GM21737 (cell line): Measurements from ENCODE around the gene UBXN11.

Source experiments
- ATAC-seq: cut with Tn5 transposase; IDR thresholded peaks from one replicate; pipeline ENCODE4 v1.9.1; 2021; ENCODE audit warnings: mild to moderate bottlenecking, moderate library complexity; ENCODE audit not compliant: unreplicated experiment

The UBXN11 gene

GRCh38 chr1:26274801-26275425, 31.5 kb downstream of the UBXN11 start:
- ATAC-seq = no peak

GRCh38 chr1:26269198-26269550, 37.3 kb downstream of the UBXN11 start:
- no peak for ATAC-seq

GRCh38 chr1:26268290-26269197, 37.9 kb downstream of the UBXN11 start:
- ATAC-seq = no peak

GRCh38 chr1:26265405-26265804, 41.0 kb downstream of the UBXN11 start:
- no peak for ATAC-seq

- no peak for ATAC-seq
Observed at GRCh38 chr1:26263212-26263611, 43.2 kb downstream of the UBXN11 start.

- ATAC-seq = no peak
Observed at GRCh38 chr1:26259578-26259977, 46.9 kb downstream of the UBXN11 start.

- no peak for ATAC-seq
Observed at GRCh38 chr1:26259005-26259404, 47.4 kb downstream of the UBXN11 start.

- no peak for ATAC-seq
Observed at GRCh38 chr1:26257222-26257621, 49.2 kb downstream of the UBXN11 start.

GRCh38 chr1:26254404-26254803, 52.0 kb downstream of the UBXN11 start:
- no peak for ATAC-seq

GRCh38 chr1:26252718-26253117, 53.7 kb downstream of the UBXN11 start:
- ATAC-seq = no peak

- ATAC-seq = no peak
Observed at GRCh38 chr1:26239936-26240335, 66.5 kb downstream of the UBXN11 start.

GRCh38 chr1:26237230-26237966, 69.0 kb downstream of the UBXN11 start:
- ATAC-seq = no peak

- peak; percentile 2 for ATAC-seq
Observed at GRCh38 chr1:26234644-26235370, 71.6 kb downstream of the UBXN11 start.

- peak; percentile 85 for ATAC-seq
Observed at GRCh38 chr1:26233903-26234643, 72.4 kb downstream of the UBXN11 start, which contains the start of gene CEP85. Gene CEP85 (plus strand): TSS chr1:26234200. CDS start chr1:26239784, 5,584 bp downstream.
